Pancreas (tissue), 10 donors: Measurements from ENCODE around the gene BCL2L2. TPM values are rescaled to one million over a fixed set of nuclear protein-coding genes. Genes with fewer than 3 reads are reported as not detected.

ENCODE experiments used
- ATAC-seq, 4 donors: fragments of 200-7000 bp; cut with Tn5 transposase; one replicate each; pipeline versions ENCODE4 v1.8.0 to v1.9.1; 2020; ENCODE audit warnings: mild to moderate bottlenecking in 4 of 4, moderate library complexity in 4 of 4
- DNase-seq, 6 donors: peaks; one replicate each; pipeline ENCODE4 v3.0.0-alpha.2; 2020
- FAIRE-seq: peaks from 2 replicates; lab custom pipeline; 2012; peaks lifted over from hg19 to GRCh38; lab: Jason Lieb, UNC
- H3K27ac ChIP-seq, 4 donors: fragments of 200-600 bp; sonication (generic); 1 replicate in 3 of 4; 2 replicates in 1 of 4; pipeline versions ENCODE4 v1.5.0 to v1.8.0; 2020
- H3K27me3 ChIP-seq, 4 donors: fragments of 200-600 bp; one replicate each; pipeline ENCODE4 v1.8.0; 2021
- H3K36me3 ChIP-seq, 3 donors: fragments of 200-600 bp; sonication (generic) in 1 of 3; one replicate each; pipeline versions ENCODE4 v1.5.0 to v1.8.0; 2020 to 2021
- H3K4me1 ChIP-seq, 3 donors: fragments of 200-600 bp; one replicate each; pipeline ENCODE4 v1.8.0; 2021
- H3K4me3 ChIP-seq, 4 donors: fragments of 200-600 bp; sonication (generic) in 2 of 4; one replicate each; pipeline versions ENCODE4 v1.5.0 to v1.8.0; 2020 to 2021
- H3K9me3 ChIP-seq, 4 donors: fragments of 200-600 bp; one replicate each; pipeline ENCODE4 v1.8.0; 2021
- CTCF ChIP-seq, 4 donors: fragments of 200-600 bp; sonication (generic) in 3 of 4; IDR thresholded peaks; one replicate each; pipeline versions ENCODE4 v1.5.0 to v1.8.0; 2021; ENCODE audit warnings: antibody characterized with exemption in 4 of 4
- WGBS, 2 donors: extraction: QIAGEN DNeasy Blood & Tissue Kit; methylation state at CpG; one replicate each; pipeline ENCODE4 v1.1.7; 2013; 5-methylcytosine and 5-hydroxymethylcytosine counted together
- intact Hi-C, 3 donors: fragments of 100-400 bp; cut with DNase I; formaldehyde crosslinking; loops; one replicate each; pipeline versions ENCODE4 v1.11.1 to v1.14.2; 2022
- polyA plus RNA-seq, 2 donors: library from polyadenylated mRNA; stranded (reverse); fragments of 200-250 nt; gene quantifications; one replicate each; pipeline ENCODE4 v1.2.3, GENCODE V29; 2013
- total RNA-seq, 6 donors: library from RNA; stranded (reverse); fragmentation: NEBNext Ultra II Directional in 4 of 6; extraction: Animal tissue kit (Norgen Biotek cat#: 25700) in 4 of 6; gene quantifications; one replicate each; pipeline versions ENCODE4 v1.2.1 to v1.2.4, GENCODE V29; 2021 to 2023
- donor health status: healthy with polysubstance abuse.
- donor health status: DM: no; HTN: no; CAD: no; lungs with moderate emphysema.
- donor health status: DM: no; HTN: no; CAD: no.
- donor health status: control.
- donor health status: control.
- donor health status: Bipolar disorder and iron deficiency.
- donor health status: DM: yes; HTN: yes; CAD: no.
- donor health status: DM: no; HTN: no; CAD: no.
- donor health status: DM: no; HTN: no; CAD: no.
- donor health status: DM: yes; HTN: yes; CAD: no.

Gene BCL2L2
- total and polyA plus RNA-seq, 8 donors, result 24.8 to 31.6 (median 27.0) TPM

DNA sequence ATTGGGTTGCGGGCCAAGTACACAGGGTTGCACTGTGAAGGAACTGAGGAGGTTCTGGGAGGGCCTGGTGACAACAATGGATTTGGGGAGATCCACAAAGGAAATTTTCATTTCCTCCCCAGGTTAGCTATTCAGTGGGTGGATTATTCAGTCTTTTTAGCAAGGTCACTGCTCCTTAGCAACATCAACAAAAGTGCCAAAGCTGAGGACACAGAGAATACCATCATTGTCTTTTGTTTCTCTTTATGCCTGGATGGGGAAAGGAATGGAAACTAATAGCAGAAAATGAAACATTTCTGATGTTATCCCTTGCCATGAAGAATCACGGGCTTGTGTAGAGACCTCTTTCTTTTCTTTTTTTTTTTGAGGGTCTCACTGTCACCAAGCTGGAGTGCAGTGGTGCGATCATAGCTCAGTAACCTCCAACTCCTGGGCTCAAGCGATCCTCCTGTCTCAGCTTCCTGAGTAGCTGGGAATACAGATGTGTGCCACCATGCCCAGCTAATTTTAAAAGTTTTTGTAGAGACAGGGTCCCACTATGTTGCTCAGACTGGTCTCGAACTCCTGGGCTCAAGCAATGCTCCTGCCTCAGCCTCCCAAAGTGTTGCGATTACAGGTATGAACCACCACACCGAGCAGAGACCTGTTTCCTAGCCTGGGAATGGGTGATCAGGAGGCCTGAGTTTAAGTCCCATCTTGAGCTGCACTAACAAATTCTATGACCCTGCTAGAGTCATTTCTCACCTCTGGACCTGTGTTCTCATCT is 10.4 kb upstream of the BCL2L2 start:
- WGBS, 2 donors, result 88 to 93% methylated on average over 7 of the region's 7 CpGs
- H3K9me3 ChIP-seq, result no peaks in the 10 kb centered on the region
- ATAC-seq (no peak), FAIRE-seq (no peak), DNase-seq (no peak)
- no peak overlapping the region for H3K27ac ChIP-seq
- no peak overlapping the region for H3K4me3 ChIP-seq
- no peak for TF ChIP-seq CTCF (IDR thresholded peaks at IDR 0.05)
- H3K36me3 ChIP-seq, result no peaks in the 10 kb centered on the region
- no peaks in the 10 kb centered on the region for H3K27me3 ChIP-seq
- intact Hi-C loops, result no loop called here
- peaks cover 0 to 10% (median 0%) of the 10 kb centered on the region in 3 donors for H3K4me1 ChIP-seq

GRCh38 chr14:23297096-23297495 is 9.5 kb upstream of the BCL2L2 start:
- no peak for DNase-seq
- no peaks in the 10 kb centered on the region for H3K27me3 ChIP-seq
- TF ChIP-seq CTCF (IDR thresholded peaks at IDR 0.05), result no peak
- H3K9me3 ChIP-seq, result no peaks in the 10 kb centered on the region
- no peak overlapping the region for H3K27ac ChIP-seq
- peaks cover 0 to 10% (median 0%) of the 10 kb centered on the region in 3 donors for H3K4me1 ChIP-seq
- no peaks in the 10 kb centered on the region for H3K36me3 ChIP-seq
- 80 to 85% methylated on average over 7 of the region's 7 CpGs for WGBS, 2 donors
- no peak for FAIRE-seq
- intact Hi-C loops, result no loop called here
- no peak for ATAC-seq
- H3K4me3 ChIP-seq, result no peak overlapping the region

DNA sequence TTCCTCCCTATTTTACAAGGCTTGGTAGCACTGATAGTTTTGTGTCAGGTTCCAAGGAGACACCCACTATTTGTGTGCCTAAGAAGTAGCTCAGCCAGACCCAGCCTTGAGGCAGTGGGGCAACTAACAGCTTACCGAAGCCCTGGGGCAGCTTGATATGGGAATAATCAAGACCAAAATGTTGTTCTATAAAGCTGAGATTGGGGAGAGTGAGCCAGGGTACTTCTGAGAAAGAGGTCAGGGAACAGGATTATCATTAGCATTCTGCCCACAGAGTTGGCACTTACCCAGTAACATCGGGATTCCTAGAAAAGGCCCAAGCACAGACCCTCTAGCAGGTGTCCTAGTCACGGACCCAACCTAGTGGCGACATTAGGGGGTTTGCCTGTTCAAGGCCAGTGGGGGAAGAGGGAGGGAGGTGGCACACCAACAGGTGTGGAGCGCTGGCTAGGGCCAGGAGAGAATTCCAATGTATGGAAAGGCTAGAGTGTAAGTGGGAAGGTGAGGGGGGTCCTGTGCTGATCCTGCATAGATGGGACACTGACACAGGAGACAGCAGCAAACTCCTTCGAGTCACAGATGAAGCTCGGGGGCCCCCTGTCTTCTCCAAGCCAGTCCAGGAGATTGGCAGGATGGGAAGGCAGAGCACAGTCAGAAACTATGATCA is 8.9 kb upstream of the BCL2L2 start:
- intact Hi-C loops, result no loop called here
- Histone ChIP-seq H3K27ac (no peak overlapping the region), H3K4me3 (no peak overlapping the region), H3K9me3 (no peaks in the 10 kb centered on the region), H3K27me3 (no peaks in the 10 kb centered on the region), H3K4me1 (peaks cover 0 to 10% (median 0%) of the 10 kb centered on the region in 3 donors), H3K36me3 (no peaks in the 10 kb centered on the region)
- no peak for TF ChIP-seq CTCF (IDR thresholded peaks at IDR 0.05)
- 76 to 85% methylated on average over 7 of the region's 7 CpGs for WGBS, 2 donors
- ATAC-seq, result no peak
- FAIRE-seq, result no peak
- DNase-seq, result no peak

- no peak for ATAC-seq
- 73 to 77% methylated on average over 2 of the region's 2 CpGs for WGBS, 2 donors
- no peak for DNase-seq
- no peaks in the 10 kb centered on the region for H3K36me3 ChIP-seq
- peaks cover 0 to 10% (median 0%) of the 10 kb centered on the region in 3 donors for H3K4me1 ChIP-seq
- TF ChIP-seq CTCF (IDR thresholded peaks at IDR 0.05), result no peak
- intact Hi-C loops, result no loop called here
- FAIRE-seq, result no peak
- no peak overlapping the region for H3K4me3 ChIP-seq
- H3K27ac ChIP-seq, result no peak overlapping the region
- H3K27me3 ChIP-seq, result no peaks in the 10 kb centered on the region
- H3K9me3 ChIP-seq, result no peaks in the 10 kb centered on the region
Observed at GRCh38 chr14:23299211-23299957, 7.2 kb upstream of the BCL2L2 start.
